HepG2 (cell line): ENCODE data around the gene HDLBP. TPM values are rescaled to one million over a fixed set of nuclear protein-coding genes. Genes with fewer than 3 reads are reported as not detected.

Experiments used
- ARHGAP35 ChIP-seq: sonication (generic); formaldehyde crosslinking; IDR thresholded peaks from 2 replicates; pipeline ENCODE4 v1.9.0; 2022; ENCODE audit warnings: mild to moderate bottlenecking, inconsistent platforms, moderate library complexity, missing genetic modification reagents, borderline replicate concordance
- ATRX ChIP-seq: sonication (generic); formaldehyde crosslinking; IDR thresholded peaks from 2 replicates; pipeline ENCODE4 v1.4.0; 2020; ENCODE audit warnings: missing genetic modification reagents, borderline replicate concordance
- BCL6 ChIP-seq: IDR thresholded peaks from 2 replicates; pipeline ENCODE4 v1.6.1; 2016; ENCODE audit warnings: missing genetic modification reagents, missing compliant biosample characterization
- BRD4 ChIP-seq: sonication (generic); formaldehyde crosslinking; IDR thresholded peaks from 2 replicates; pipeline ENCODE4 v1.4.0; 2020; ENCODE audit warnings: missing genetic modification reagents
- CHCHD3 ChIP-seq: sonication (generic); formaldehyde crosslinking; IDR thresholded peaks from 2 replicates; pipeline ENCODE4 v1.8.0; 2022; ENCODE audit warnings: mild to moderate bottlenecking, missing genetic modification reagents, moderate library complexity
- DNMT1 ChIP-seq: sonication (generic); formaldehyde crosslinking; IDR thresholded peaks from 2 replicates; pipeline ENCODE4 v1.5.1; 2020; ENCODE audit warnings: mild to moderate bottlenecking, missing genetic modification reagents
- ERF ChIP-seq: IDR thresholded peaks from 2 replicates; pipeline ENCODE4 v1.6.1; 2018; ENCODE audit warnings: missing biosample characterization, missing genetic modification reagents
- HMG20A ChIP-seq: IDR thresholded peaks from 2 replicates; pipeline ENCODE4 v1.6.1; 2016; ENCODE audit warnings: borderline replicate concordance
- HNF1A ChIP-seq, 2 experiments: sonication (generic) in 1 of 2; formaldehyde crosslinking in 1 of 2; IDR thresholded peaks; 2 replicates each; pipeline versions ENCODE4 v1.4.0 to v1.6.1; 2016 to 2020; ENCODE audit warnings: borderline replicate concordance in 1 of 2, low read depth in 1 of 2, mild to moderate bottlenecking in 1 of 2, missing genetic modification reagents in 1 of 2
- KLF16 ChIP-seq, 2 experiments: sonication (generic) in 1 of 2; formaldehyde crosslinking in 1 of 2; IDR thresholded peaks; 2 replicates each; pipeline versions ENCODE4 v1.6.1 to v1.8.0; 2016 to 2023; ENCODE audit warnings: missing genetic modification reagents in 2 of 2, missing compliant biosample characterization in 1 of 2
- MEF2D ChIP-seq: sonication (generic); formaldehyde crosslinking; IDR thresholded peaks from 2 replicates; pipeline ENCODE4 v1.5.1; 2020; ENCODE audit warnings: mild to moderate bottlenecking, missing genetic modification reagents
- MIER3 ChIP-seq: IDR thresholded peaks from 2 replicates; pipeline ENCODE4 v1.6.1; 2016; ENCODE audit warnings: missing compliant biosample characterization, borderline replicate concordance
- NFE2 ChIP-seq: sonication (generic); formaldehyde crosslinking; IDR thresholded peaks from 2 replicates; pipeline ENCODE4 v1.4.0; 2020; ENCODE audit warnings: missing genetic modification reagents
- PHF8 ChIP-seq: sonication (generic); formaldehyde crosslinking; IDR thresholded peaks from 2 replicates; pipeline ENCODE4 v1.5.0; 2020; ENCODE audit warnings: missing genetic modification reagents
- SIN3B ChIP-seq: fragments of 150-350 bp; IDR thresholded peaks from 2 replicates; pipeline ENCODE4 v1.6.1; 2014; ENCODE audit warnings: low read length
- SMAD3 ChIP-seq: sonication (generic); formaldehyde crosslinking; IDR thresholded peaks from 2 replicates; pipeline ENCODE4 v1.4.0; 2020; ENCODE audit warnings: missing genetic modification reagents
- USF2 ChIP-seq, 2 experiments: sonication (generic) in 1 of 2; formaldehyde crosslinking in 1 of 2; IDR thresholded peaks; 2 replicates each; pipeline versions ENCODE4 v1.5.1 to v1.6.1; 2011 to 2020; ENCODE audit warnings: borderline replicate concordance in 1 of 2, low read depth in 1 of 2, low read length in 1 of 2, mild to moderate bottlenecking in 1 of 2, missing genetic modification reagents in 1 of 2, moderate library complexity in 1 of 2
- ZNF225 ChIP-seq: sonication (generic); formaldehyde crosslinking; IDR thresholded peaks from 2 replicates; pipeline ENCODE4 v1.4.0; 2020; ENCODE audit warnings: mild to moderate bottlenecking, missing genetic modification reagents
- ZNF468 ChIP-seq: sonication (generic); formaldehyde crosslinking; IDR thresholded peaks from 2 replicates; pipeline ENCODE4 v1.8.0; 2022; ENCODE audit warnings: mild to moderate bottlenecking, moderate library complexity, missing genetic modification reagents
- ZNF775 ChIP-seq: sonication (generic); formaldehyde crosslinking; IDR thresholded peaks from 2 replicates; pipeline ENCODE4 v1.4.0; 2020; ENCODE audit warnings: missing genetic modification reagents, mild to moderate bottlenecking, moderate library complexity, borderline replicate concordance
- ZSCAN21 ChIP-seq: sonication (generic); formaldehyde crosslinking; IDR thresholded peaks from 2 replicates; pipeline ENCODE4 v1.8.0; 2022; ENCODE audit warnings: mild to moderate bottlenecking, missing genetic modification reagents, moderate library complexity, borderline replicate concordance
- polyA plus RNA-seq, 8 experiments: library from polyadenylated mRNA; depleted of rRNA in 3 of 8; stranded (reverse) in 7 of 8; unstranded in 1 of 8; fragments of >200 nt; fragmentation: Illumina TruSeq in 4 of 8; extraction: Trizol in 4 of 8; gene quantifications; 2 replicates each; pipeline versions ENCODE4 v1.2.1 to v1.2.3, GENCODE V29; 2011 to 2016; ENCODE audit warnings: low read depth in 4 of 8, missing spikeins in 1 of 8, mixed read lengths in 1 of 8; ENCODE audit not compliant: insufficient read depth in 1 of 8
- total RNA-seq, 5 experiments: library from RNA; depleted of rRNA; stranded (reverse); fragments of >200 nt; fragmentation: Illumina TruSeq; extraction: Trizol; gene quantifications; 2 replicates each; pipeline ENCODE4 v1.2.3, GENCODE V29; 2016; ENCODE audit warnings: low read depth in 1 of 5

HDLBP gene
- total and polyA plus RNA-seq, 2 of the 13 experiments (the other 11 are each of a cell fraction or from before 2014, with no cell fraction given), result 464 to 707 TPM

GRCh38 chr2:241217320-241218031 lies 98.0 kb downstream of the HDLBP start (continued):
- no peak for TF ChIP-seq HNF1A (IDR thresholded peaks at IDR 0.05; ENCODE audit: low read depth)
- TF ChIP-seq HNF1A (CRISPR knock-in tag; IDR thresholded peaks at IDR 0.05; ENCODE audit: borderline replicate concordance), result peak; percentile 17; the same call in 1 of the 2 replicates
- peak; percentile 72 for TF ChIP-seq ZNF225 (CRISPR knock-in tag)
- peak; percentile 88 for TF ChIP-seq PHF8 (CRISPR knock-in tag)
- TF ChIP-seq DNMT1 (CRISPR knock-in tag), result peak; percentile 96; the same call in 1 of the 2 replicates
- peak; percentile 71 for TF ChIP-seq ERF (CRISPR knock-in tag)
- peak; percentile 65; the same call in 1 of the 2 replicates for TF ChIP-seq BCL6 (CRISPR knock-in tag)
- peak; percentile 86; the same call in 1 of the 2 replicates for TF ChIP-seq CHCHD3 (CRISPR knock-in tag)
- TF ChIP-seq SMAD3 (CRISPR knock-in tag), result no peak
- TF ChIP-seq BRD4 (CRISPR knock-in tag), result peak; percentile 81
- no peak for TF ChIP-seq ATRX (CRISPR knock-in tag)
- peak; percentile 53; the same call in 1 of the 2 replicates for TF ChIP-seq MIER3
- no peak; the same call in 1 of the 2 replicates for TF ChIP-seq HMG20A (CRISPR knock-in tag)
- peak; percentile 81 to 82; a peak in 2 of 4 replicates for TF ChIP-seq KLF16 (CRISPR knock-in tag; IDR thresholded peaks at IDR 0.05)
- no peak for TF ChIP-seq ZNF775
- no peak for TF ChIP-seq SIN3B
- TF ChIP-seq NFE2 (CRISPR knock-in tag), result no peak; the same call in 1 of the 2 replicates
- peak; percentile 83 for TF ChIP-seq ZSCAN21 (CRISPR knock-in tag)
- peak; percentile 49; the same call in 1 of the 2 replicates for TF ChIP-seq MEF2D (CRISPR knock-in tag)
- peak; percentile 86 for TF ChIP-seq ARHGAP35
- TF ChIP-seq USF2 (IDR thresholded peaks at IDR 0.05; ENCODE audit: low read depth, low read length), result no peak
- peak; percentile 66; the same call in 1 of the 2 replicates for TF ChIP-seq USF2 (CRISPR knock-in tag; IDR thresholded peaks at IDR 0.05; ENCODE audit: borderline replicate concordance)
- no peak for TF ChIP-seq ZNF468 (CRISPR knock-in tag)
